A673 (cell line): ENCODE results near the gene RFX6.

Source experiments
- EZH2 ChIP-seq: fragments of 200-600 bp; sonication (generic); IDR thresholded peaks from 2 replicates; pipeline ENCODE4 v1.6.1; 2017; ENCODE audit warnings: borderline replicate concordance, low read depth, mild to moderate bottlenecking, mixed read lengths, antibody characterized with exemption, low read length; ENCODE audit not compliant: poor library complexity, severe bottlenecking
- TF ChIP-seq, protein P1 (sequence below): fragments of 300-800, 200-600 bp; sonication (generic); conservative IDR thresholded peaks from 2 replicates; pipeline ENCODE4 v1.5.1; 2017; ENCODE audit warnings: low read depth, mild to moderate bottlenecking, antibody characterized with exemption, low read length, moderate library complexity, mixed read lengths

DNA sequence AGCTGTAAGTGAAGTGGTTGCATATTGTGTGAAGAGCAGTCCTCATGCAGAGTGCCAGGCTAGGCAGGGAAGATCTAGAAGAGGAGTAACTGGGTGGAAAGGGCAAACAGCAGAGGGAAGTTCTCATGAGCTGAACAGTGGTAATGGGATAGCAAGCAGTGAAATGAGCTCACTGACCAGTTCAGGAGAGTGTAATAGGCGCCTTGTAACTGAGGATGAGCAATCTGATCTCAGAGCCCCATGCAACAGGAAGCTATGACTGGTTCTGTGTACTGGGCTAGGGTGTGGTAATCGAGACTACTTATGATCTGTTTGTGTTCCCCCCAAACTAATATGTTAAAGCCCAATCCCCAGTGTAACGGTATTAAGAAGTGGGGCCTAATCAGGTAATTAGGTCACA, 98.6 kb downstream of the RFX6 start:
- TF ChIP-seq, protein P1, sequence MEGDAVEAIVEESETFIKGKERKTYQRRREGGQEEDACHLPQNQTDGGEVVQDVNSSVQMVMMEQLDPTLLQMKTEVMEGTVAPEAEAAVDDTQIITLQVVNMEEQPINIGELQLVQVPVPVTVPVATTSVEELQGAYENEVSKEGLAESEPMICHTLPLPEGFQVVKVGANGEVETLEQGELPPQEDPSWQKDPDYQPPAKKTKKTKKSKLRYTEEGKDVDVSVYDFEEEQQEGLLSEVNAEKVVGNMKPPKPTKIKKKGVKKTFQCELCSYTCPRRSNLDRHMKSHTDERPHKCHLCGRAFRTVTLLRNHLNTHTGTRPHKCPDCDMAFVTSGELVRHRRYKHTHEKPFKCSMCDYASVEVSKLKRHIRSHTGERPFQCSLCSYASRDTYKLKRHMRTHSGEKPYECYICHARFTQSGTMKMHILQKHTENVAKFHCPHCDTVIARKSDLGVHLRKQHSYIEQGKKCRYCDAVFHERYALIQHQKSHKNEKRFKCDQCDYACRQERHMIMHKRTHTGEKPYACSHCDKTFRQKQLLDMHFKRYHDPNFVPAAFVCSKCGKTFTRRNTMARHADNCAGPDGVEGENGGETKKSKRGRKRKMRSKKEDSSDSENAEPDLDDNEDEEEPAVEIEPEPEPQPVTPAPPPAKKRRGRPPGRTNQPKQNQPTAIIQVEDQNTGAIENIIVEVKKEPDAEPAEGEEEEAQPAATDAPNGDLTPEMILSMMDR = no peak
- TF ChIP-seq EZH2 = no peak
